Measurements from ENCODE around the gene DISC1. TPM values are rescaled to one million over a fixed set of nuclear protein-coding genes. Genes with fewer than 3 reads are reported as not detected.

DISC1 gene
- total RNA-seq, 1 experiment from 2014 or later = 2.1 TPM

DNA sequence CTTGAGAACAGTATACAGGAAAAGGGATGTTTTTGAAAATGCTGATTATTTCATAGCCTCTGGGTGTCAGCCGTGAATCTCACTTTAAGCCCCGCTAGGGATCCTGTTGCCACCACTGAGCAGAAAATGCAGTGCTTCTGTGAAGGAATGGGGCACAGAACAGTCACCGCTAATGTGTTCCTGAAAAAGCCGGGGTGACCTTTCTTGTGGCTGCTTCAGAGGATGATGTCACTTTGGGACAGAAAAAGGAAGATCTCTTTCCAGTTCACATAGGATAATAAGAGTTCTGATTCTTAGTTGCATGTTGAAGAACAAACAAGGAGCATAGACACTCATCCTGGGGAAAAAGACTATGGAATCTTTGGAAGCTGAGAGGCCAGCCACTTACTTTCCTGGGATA lies 349.6 kb downstream of the DISC1 start:
- no peak overlapping the region for H3K27ac Mint-ChIP-seq (ENCODE audit: low read depth, unreplicated experiment)
- H3K27me3 Mint-ChIP-seq (ENCODE audit: insufficient read depth, unreplicated experiment) = no peaks in the 10 kb centered on the region
- TF ChIP-seq, protein P1, sequence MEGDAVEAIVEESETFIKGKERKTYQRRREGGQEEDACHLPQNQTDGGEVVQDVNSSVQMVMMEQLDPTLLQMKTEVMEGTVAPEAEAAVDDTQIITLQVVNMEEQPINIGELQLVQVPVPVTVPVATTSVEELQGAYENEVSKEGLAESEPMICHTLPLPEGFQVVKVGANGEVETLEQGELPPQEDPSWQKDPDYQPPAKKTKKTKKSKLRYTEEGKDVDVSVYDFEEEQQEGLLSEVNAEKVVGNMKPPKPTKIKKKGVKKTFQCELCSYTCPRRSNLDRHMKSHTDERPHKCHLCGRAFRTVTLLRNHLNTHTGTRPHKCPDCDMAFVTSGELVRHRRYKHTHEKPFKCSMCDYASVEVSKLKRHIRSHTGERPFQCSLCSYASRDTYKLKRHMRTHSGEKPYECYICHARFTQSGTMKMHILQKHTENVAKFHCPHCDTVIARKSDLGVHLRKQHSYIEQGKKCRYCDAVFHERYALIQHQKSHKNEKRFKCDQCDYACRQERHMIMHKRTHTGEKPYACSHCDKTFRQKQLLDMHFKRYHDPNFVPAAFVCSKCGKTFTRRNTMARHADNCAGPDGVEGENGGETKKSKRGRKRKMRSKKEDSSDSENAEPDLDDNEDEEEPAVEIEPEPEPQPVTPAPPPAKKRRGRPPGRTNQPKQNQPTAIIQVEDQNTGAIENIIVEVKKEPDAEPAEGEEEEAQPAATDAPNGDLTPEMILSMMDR (IDR thresholded peaks at IDR 0.05; ENCODE audit: unreplicated experiment) = no peak
- no peaks in the 10 kb centered on the region for H3K9me3 Mint-ChIP-seq (ENCODE audit: unreplicated experiment)
- ChIA-PET POLR2A (interaction anchor here (0.7 kb wide), 1 partner anchor 717 kb away, joined by 3 read pairs; no protein-coding TSS in a partner anchor), CTCF (no interaction called here)
- H3K4me3 Mint-ChIP-seq (ENCODE audit: unreplicated experiment) = no peak overlapping the region
- H3K36me3 Mint-ChIP-seq (ENCODE audit: insufficient read depth, unreplicated experiment) = no peaks in the 10 kb centered on the region
- BruUV-seq (replicated peaks) = no TSS peak
- no peak for DNase-seq (ENCODE audit: unreplicated experiment)
- intact Hi-C loops (cut with micrococcal nuclease) = loop anchor here (2.0 kb wide), 1 partner anchor 651 kb away; no protein-coding TSS in a partner anchor
- H3K4me1 Mint-ChIP-seq (ENCODE audit: insufficient read depth, unreplicated experiment) = peaks cover 5% of the 10 kb centered on the region

DNA sequence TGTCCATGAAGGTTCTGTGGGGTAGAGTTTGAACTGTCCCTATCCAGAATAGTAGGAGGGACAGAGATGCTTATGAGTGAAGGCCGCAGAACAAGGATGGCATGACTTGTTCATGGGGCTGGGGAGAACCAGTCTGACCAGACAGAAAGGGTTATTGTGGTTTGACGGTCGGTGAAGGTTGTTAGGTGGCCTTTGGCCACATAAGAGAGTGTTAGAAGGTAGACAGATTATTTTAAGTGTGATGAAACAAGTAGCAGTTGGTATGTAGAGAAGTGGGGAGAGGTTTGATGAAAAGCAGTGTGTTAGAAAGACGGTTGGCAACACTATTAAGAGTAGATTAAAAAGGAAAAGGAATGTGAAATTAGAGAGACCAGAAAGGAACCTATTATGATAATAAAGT lies 355.1 kb downstream of the DISC1 start:
- intact Hi-C loops (cut with micrococcal nuclease) = no loop called here

DNA sequence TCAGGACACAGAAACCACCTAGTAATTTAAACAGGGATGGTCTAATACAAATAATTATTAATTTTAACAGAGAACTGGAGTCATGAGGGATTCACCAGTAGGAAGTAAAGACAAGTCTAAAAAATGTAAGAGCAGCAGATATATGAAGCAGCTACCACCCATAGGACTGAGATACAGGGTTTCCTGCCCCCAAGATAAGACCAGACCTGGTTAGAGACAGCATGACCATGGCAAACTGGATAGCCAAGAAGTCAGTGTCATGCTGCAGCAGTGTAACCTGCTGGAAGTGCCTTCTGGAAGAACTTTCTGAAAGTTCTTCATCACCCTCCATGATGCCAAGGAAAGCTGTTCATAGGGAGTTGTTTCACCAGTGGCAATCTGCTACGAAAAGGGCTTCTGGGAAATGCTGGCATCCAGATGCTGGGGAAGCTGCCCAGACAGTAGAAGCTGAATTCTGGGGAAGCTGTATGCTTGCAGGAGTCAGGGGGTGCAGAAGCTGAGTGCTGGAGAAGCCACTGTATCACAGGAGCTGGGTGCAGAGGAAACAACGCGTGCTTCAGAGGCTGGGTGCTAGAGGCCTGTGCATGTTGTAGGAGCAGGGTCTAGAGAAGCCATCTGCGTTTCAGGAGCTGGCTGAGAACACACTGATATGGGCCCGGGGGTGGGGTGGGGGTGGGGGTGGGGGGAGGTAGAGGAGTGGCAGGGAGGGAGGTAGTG lies 356.4 kb downstream of the DISC1 start:
- no peaks in the 10 kb centered on the region for H3K4me1 Mint-ChIP-seq (ENCODE audit: insufficient read depth, unreplicated experiment)
- TF ChIP-seq, protein P1 (IDR thresholded peaks at IDR 0.05; ENCODE audit: unreplicated experiment) = no peak
- H3K9me3 Mint-ChIP-seq (ENCODE audit: unreplicated experiment) = no peaks in the 10 kb centered on the region
- no peak overlapping the region for H3K27ac Mint-ChIP-seq (ENCODE audit: low read depth, unreplicated experiment)
- no peaks in the 10 kb centered on the region for H3K27me3 Mint-ChIP-seq (ENCODE audit: insufficient read depth, unreplicated experiment)
- H3K36me3 Mint-ChIP-seq (ENCODE audit: insufficient read depth, unreplicated experiment) = no peaks in the 10 kb centered on the region
- intact Hi-C loops (cut with micrococcal nuclease) = no loop called here
- DNase-seq (ENCODE audit: unreplicated experiment) = no peak
- H3K4me3 Mint-ChIP-seq (ENCODE audit: unreplicated experiment) = no peak overlapping the region
- no TSS peak for BruUV-seq (replicated peaks)
- ChIA-PET POLR2A (interaction anchor here (0.6 to 1.0 kb wide), 5 partner anchors 9 to 435 kb away, joined by 3 to 4 read pairs (median 4); no protein-coding TSS in a partner anchor), CTCF (interaction anchor here (0.6 to 1.3 kb wide), 6 partner anchors 8 to 447 kb away, joined by 3 to 5 read pairs (median 3); no protein-coding TSS in a partner anchor)

More for the DNA sequence above, 355.1 kb downstream of the DISC1 start:
- Mint-ChIP-seq H3K27ac (ENCODE audit: low read depth, unreplicated experiment) (no peak overlapping the region), H3K4me3 (ENCODE audit: unreplicated experiment) (no peak overlapping the region), H3K9me3 (ENCODE audit: unreplicated experiment) (no peaks in the 10 kb centered on the region), H3K27me3 (ENCODE audit: insufficient read depth, unreplicated experiment) (no peaks in the 10 kb centered on the region), H3K4me1 (ENCODE audit: insufficient read depth, unreplicated experiment) (no peaks in the 10 kb centered on the region), H3K36me3 (ENCODE audit: insufficient read depth, unreplicated experiment) (no peaks in the 10 kb centered on the region)
- POLR2A ChIA-PET = interaction anchor here (1.2 to 1.4 kb wide), 2 partner anchors 9 to 10 kb away, joined by 4 read pairs; no protein-coding TSS in a partner anchor
- TF ChIP-seq, protein P1 (IDR thresholded peaks at IDR 0.05; ENCODE audit: unreplicated experiment) = no peak
- BruUV-seq (replicated peaks) = no TSS peak
- CTCF ChIA-PET = interaction anchor here (0.6 to 0.9 kb wide), 2 partner anchors 166 to 1258 kb away, joined by 3 to 4 read pairs; no protein-coding TSS in a partner anchor
- DNase-seq (ENCODE audit: unreplicated experiment) = no peak

DNA sequence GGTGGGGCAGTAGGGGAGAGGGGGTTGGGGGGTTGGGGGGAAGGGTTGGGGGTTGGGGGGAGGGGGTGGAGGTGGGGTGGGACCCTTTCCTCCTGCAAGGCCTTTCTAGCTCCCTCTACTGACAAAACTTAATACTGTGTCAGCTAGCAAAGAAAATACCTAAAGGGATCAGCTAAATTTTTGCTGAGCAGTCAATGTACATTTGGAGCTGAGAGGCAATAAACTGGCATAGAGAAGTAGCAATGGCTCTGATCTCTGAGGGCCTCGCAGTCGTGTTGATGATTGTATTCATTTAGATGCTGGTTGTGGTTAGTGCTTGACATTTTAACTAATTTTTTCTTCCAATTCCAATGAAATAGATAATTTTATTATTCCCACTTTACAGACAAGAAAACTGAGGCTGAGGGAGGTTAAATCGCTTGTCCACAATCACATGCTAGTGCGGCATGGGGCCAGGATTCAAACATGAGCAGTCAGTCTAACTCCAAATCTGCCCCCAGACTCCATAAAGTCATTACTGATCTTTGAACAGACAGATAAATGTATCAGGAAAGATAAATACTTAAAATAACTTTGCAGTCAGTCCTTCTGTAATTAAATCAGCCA lies 357.1 kb downstream of the DISC1 start:
- no TSS peak for BruUV-seq (replicated peaks)
- Mint-ChIP-seq H3K27me3 (ENCODE audit: insufficient read depth, unreplicated experiment) (no peaks in the 10 kb centered on the region), H3K27ac (ENCODE audit: low read depth, unreplicated experiment) (no peak overlapping the region), H3K4me3 (ENCODE audit: unreplicated experiment) (no peak overlapping the region), H3K9me3 (ENCODE audit: unreplicated experiment) (no peaks in the 10 kb centered on the region), H3K4me1 (ENCODE audit: insufficient read depth, unreplicated experiment) (no peaks in the 10 kb centered on the region), H3K36me3 (ENCODE audit: insufficient read depth, unreplicated experiment) (no peaks in the 10 kb centered on the region)
- ChIA-PET CTCF (interaction anchor here (0.5 to 1.3 kb wide), 5 partner anchors 13 to 141 kb away, joined by 3 to 5 read pairs (median 3); no protein-coding TSS in a partner anchor), POLR2A (interaction anchor here (0.6 to 0.9 kb wide), 2 partner anchors 159 to 411 kb away, joined by 3 to 4 read pairs; no protein-coding TSS in a partner anchor)
- TF ChIP-seq, protein P1 (IDR thresholded peaks at IDR 0.05; ENCODE audit: unreplicated experiment) = peak; percentile 8
- DNase-seq (ENCODE audit: unreplicated experiment) = no peak
- intact Hi-C loops (cut with micrococcal nuclease) = no loop called here

All from MCF 10A (cell line).